ENCODE data around the gene CAMSAP3. TPM values are rescaled to one million over a fixed set of nuclear protein-coding genes. Genes with fewer than 3 reads are reported as not detected.

The CAMSAP3 gene, protein sequence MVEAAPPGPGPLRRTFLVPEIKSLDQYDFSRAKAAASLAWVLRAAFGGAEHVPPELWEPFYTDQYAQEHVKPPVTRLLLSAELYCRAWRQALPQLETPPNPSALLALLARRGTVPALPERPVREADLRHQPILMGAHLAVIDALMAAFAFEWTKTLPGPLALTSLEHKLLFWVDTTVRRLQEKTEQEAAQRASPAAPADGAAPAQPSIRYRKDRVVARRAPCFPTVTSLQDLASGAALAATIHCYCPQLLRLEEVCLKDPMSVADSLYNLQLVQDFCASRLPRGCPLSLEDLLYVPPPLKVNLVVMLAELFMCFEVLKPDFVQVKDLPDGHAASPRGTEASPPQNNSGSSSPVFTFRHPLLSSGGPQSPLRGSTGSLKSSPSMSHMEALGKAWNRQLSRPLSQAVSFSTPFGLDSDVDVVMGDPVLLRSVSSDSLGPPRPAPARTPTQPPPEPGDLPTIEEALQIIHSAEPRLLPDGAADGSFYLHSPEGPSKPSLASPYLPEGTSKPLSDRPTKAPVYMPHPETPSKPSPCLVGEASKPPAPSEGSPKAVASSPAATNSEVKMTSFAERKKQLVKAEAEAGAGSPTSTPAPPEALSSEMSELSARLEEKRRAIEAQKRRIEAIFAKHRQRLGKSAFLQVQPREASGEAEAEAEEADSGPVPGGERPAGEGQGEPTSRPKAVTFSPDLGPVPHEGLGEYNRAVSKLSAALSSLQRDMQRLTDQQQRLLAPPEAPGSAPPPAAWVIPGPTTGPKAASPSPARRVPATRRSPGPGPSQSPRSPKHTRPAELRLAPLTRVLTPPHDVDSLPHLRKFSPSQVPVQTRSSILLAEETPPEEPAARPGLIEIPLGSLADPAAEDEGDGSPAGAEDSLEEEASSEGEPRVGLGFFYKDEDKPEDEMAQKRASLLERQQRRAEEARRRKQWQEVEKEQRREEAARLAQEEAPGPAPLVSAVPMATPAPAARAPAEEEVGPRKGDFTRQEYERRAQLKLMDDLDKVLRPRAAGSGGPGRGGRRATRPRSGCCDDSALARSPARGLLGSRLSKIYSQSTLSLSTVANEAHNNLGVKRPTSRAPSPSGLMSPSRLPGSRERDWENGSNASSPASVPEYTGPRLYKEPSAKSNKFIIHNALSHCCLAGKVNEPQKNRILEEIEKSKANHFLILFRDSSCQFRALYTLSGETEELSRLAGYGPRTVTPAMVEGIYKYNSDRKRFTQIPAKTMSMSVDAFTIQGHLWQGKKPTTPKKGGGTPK
- 17.0 TPM for total RNA-seq

DNA sequence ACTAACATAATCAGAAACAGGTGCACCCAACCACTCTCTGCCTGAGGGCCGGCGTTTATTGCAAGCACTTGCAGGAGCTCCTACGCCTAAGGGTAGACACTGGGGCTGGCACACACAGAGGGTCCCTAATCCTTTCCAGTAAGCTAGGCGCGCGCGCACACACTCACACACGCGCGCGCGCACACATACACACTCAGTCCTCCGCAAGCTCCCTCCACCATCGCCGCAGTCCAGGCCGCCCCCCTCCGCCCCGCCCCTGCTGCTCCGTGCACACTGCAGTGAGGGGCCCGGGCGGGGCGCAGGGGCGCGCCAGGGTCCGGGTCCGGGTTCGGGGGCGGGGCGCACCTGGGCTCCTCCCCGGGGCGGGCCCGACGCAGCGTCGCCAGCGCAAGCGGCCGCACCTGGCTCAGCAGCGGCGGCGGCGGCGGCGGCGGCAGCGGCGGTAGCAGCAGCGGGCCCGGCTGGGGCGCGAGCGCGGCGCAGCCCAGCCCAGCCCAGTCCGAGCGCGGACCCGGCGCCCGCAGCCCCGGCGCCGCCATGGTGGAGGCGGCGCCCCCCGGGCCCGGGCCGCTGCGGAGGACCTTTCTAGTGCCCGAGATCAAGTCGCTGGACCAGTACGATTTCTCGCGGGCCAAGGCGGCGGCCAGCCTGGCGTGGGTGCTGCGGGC lies at the start of gene CAMSAP3:
Gene CAMSAP3, plus strand, starts transcription at position 398 of the 668 bp plus-strand sequence. Its CDS starts 140 bp downstream, at position 538.
- no peak for DNase-seq

DNA sequence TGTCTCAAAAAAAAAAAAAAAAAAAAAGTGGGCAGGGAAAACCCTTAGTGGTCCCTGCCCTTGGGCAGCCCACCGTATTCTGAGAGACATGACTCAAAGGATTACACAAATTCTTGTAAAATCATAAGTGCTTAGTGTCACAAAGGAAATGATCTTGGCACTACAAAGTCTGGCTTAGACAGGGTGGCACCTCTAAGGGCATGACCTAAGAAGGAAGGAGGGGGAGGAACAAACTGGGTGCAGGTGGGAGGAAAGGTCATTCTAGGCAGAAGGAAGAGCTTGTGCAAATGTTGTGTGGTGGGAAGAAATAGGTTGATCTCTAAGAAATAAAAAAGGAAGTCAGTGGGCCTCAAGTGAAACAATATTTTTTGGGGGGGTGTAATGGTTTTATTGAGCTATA lies 49.8 kb upstream of the CAMSAP3 start:
- no peak for DNase-seq

DNA sequence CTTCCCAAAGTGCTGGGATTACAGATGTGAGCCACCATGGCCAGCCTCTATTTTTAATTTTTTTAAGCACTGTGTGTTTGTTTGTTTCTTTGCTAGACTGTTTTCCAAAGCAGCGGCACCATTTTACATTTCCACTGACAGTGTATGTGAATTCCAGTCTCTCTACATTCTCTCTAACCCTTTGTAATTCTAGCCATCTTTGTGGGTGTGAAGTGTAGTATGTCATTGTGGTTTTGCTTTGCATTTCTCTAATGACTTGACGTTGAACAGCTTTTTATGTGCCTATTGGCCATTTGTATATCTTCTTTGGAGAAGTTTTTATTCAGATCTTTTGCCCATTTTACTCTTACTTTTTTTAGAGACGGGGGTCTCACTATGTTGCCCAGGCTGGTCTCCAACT lies 48.5 kb upstream of the CAMSAP3 start:
- DNase-seq = no peak

DNA sequence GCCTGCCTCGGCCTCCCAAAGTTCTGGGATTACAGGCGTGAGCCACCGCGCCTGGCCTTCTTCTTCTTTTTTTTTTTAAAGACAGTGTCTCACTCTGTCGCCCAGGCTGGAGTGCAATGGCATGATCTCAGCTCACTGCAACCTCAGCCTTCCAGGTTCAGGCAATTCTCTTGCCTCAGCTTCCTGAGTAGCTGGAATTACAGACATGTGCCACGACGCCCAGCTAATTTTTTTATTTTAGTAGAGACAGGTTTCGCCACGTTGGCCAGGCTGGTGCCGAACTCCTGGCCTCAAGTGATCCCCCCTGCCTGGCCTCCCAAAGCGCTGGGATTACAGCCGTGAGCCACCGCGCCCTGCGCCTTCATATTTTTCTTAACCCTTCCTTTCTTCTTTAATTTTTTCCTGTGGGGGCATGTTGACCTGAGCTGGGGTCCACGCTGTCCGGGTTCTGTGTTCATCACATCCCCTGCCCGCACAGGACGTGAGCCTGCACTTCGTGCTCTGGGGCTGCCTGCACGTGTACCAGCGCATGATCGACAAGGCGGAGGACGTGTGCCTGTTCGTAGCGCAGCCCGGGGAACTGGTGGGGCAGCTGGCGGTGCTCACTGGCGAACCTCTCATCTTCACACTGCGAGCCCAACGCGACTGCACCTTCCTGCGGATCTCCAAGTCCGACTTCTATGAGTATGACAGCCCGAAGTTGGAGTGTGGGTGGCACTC lies 46.1 kb upstream of the CAMSAP3 start:
- no peak for DNase-seq

DNA sequence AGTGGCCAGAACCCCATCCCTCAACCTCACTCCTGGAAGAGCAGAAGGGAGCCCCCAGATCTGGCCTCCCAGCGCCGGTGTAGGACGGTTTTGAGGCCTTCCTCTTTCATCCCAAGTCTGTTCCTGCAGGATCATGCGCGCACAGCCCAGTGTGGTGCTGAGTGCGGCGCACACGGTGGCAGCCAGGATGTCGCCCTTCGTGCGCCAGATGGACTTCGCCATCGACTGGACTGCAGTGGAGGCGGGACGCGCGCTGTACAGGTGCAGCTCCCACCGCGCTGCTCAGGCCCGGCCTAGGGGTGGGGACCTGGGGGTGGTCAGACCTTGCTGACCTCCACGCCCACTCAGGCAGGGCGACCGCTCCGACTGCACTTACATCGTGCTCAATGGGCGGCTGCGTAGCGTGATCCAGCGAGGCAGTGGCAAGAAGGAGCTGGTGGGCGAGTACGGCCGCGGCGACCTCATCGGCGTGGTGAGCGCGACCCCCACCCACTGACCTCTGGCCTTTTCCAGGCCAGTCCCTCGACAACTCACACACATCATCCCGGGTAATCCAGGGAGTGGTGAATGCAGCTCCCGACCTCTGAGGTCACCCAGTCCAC lies 45.4 kb upstream of the CAMSAP3 start:
- DNase-seq = no peak

DNA sequence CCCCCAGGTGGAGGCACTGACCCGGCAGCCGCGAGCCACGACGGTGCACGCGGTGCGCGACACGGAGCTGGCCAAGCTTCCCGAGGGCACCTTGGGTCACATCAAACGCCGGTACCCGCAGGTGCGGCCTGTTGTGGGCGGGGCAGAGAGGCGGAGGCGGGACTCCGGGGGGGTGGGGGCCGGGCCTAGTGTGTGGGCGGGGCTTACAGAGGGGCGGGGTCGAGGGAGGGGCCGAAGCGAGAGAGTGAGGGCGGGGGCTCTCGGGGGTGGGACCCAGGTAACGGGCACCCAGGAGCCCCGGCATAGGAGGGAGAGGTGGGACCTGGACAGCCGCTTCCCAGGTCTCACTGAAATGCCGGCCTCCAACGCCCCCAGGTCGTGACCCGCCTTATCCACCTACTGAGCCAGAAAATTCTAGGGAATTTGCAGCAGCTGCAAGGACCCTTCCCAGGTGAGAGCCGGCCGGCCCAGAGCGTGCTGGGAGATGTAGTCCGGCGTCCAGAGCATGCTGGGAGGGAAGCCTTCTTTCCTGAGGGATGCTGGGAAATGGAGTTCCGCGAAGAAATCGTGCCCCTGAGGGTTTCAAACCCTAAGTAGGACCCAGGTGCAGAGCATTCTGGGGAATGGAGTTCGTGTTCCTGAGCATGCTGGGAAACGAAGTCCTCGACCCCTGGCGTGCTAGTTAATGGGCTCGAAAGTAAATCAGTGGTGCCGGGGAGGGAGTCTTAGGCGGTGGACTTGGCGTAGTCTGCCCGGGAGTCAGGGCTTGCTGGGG lies 44.5 kb upstream of the CAMSAP3 start:
- DNase-seq = peak; percentile 82

DNA sequence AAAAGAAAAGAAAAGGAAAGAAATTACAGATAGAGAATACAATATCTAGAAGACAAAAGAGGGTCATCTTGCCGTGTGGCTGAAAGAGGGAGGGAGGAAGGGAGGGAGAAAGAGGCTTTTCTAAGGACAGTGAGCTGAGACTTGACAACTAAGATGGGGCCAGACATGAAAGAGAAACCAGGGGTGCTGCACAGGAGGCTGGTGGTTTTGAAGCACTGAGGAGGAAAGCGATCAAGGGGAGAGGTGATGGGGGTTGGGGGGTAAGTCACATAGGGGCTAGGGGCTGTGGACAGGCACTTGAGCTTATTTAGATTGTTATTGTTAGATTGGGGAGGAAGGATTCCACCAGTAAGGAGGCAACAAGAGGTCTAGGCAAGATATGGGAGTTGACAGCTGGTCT lies 42.9 kb upstream of the CAMSAP3 start:
- no peak for DNase-seq

DNA sequence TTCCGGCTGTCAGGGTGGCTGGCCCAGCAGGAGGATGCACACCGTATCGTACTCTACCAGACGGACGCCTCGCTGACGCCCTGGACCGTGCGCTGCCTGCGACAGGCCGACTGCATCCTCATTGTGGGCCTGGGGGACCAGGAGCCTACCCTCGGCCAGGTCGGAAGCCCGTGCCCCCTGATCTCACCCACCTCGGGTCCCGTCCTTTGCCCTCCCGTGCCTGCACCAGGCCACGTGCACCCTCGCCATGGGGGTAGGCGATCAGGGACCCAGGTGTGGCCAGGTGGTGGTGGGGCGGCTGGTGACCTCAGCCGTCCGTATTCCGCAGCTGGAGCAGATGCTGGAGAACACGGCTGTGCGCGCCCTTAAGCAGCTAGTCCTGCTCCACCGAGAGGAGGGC lies 41.1 kb upstream of the CAMSAP3 start:
- DNase-seq = no peak

DNA sequence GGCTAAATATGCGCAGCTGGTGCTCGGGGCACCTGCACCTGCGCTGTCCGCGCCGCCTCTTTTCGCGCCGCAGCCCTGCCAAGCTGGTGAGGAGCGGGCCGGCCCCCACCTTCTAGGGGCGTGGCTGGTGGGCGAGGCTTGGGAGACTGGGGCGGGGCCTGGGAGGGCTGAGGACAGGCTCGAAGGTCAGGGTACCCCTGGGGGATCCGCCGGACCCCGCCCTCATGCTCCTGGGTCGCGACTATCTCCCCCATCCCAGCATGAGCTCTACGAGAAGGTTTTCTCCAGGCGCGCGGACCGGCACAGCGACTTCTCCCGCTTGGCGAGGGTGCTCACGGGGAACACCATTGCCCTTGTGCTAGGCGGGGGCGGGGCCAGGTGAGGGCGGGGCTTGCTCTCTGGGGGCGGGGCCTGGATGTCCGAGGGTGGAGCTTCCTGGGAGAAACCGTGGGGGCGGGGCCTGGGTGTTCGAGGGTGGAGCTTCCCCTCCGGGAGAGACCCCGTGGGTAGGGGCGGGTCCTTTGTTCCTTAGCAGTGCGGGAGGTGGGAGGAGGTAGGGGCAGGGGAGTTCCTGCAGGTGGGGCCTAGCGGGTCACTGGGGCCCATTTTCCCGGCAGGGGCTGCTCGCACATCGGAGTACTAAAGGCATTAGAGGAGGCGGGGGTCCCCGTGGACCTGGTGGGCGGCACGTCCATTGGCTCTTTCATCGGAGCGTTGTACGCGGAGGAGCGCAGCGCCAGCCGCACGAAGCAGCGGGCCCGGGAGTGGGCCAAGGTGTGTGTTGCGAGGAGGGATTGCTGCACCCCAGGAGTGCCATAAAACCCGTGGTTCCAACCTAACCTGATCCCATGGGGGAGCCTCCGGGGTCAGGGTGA lies 40.4 kb upstream of the CAMSAP3 start:
- DNase-seq = no peak

DNA sequence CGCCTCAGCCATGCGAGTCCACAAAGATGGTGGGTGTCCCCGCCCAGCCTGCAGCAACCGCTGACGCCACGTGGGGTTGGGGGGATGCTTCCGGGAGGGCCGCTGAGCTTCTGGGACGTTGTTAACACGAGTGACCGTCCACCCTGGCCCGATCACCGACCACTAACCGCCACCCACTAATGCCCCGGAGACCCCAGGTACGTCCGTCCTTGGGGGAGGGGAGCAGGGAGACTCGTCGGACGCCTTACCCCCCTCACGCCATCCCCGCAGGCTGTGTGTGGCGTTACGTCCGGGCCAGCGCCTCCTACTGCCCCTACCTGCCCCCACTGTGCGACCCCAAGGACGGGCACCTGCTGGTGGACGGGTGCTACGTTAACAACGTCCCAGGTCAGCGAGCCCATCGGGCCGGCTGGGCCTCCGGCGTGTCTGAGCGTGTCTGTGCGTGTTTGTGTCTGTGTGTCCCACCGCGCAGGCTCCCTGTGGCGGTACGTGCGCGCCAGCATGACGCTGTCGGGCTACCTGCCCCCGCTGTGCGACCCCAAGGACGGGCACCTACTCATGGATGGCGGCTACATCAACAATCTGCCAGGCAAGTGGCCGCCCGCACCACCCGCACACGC lies 38.9 kb upstream of the CAMSAP3 start:
- DNase-seq = no peak

DNA sequence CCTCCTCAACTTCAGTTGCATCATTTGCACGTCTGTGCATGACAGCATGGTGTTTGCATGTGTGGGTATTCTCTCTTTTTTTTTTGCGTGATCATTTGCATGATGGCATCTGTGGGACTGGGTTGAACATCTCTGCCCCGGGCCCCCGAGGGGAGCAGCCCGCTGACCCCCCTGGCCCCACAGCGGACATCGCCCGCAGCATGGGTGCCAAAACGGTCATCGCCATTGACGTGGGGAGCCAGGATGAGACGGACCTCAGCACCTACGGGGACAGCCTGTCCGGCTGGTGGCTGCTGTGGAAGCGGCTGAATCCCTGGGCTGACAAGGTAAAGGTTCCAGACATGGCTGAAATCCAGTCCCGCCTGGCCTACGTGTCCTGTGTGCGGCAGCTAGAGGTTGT lies 37.0 kb upstream of the CAMSAP3 start:
- DNase-seq = no peak

DNA sequence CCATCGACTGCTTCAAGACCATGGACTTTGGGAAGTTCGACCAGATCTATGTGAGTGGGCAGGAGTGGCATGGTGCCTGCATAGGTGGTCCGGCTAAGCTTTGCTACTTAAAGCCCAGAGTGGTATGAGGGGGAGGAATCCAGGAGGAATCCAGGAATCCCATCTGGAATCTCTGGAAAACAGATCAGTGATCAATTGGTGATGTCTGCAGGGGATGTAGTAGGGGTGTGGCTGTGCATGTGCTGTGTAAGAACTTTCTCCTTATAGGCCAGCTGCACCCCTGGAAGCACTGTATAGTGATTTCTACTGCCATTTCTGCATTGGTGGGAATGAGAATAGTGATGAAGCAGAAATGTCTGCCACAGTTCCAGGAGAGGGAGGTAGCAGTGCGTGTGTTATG lies 36.6 kb upstream of the CAMSAP3 start:
- no peak for DNase-seq

DNA sequence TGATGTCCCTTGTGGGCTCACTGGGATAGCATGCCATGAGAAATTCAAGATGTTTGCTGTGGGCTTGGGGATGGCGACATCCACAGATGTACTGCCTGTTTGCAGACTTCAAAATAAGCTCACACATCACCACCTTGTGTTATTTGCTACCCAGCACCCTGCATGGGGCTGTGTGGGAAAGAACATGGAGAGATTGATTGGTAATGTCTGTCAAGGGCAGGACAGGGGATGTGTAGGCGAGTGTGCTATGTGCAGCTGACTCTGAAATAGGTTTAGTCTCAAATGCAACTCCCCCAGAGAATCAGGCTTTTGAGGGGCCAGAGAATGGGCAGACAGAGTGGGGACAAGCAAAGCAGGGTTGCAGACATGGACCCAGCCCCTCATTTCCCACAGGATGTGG lies 35.4 kb upstream of the CAMSAP3 start:
- DNase-seq = no peak

DNA sequence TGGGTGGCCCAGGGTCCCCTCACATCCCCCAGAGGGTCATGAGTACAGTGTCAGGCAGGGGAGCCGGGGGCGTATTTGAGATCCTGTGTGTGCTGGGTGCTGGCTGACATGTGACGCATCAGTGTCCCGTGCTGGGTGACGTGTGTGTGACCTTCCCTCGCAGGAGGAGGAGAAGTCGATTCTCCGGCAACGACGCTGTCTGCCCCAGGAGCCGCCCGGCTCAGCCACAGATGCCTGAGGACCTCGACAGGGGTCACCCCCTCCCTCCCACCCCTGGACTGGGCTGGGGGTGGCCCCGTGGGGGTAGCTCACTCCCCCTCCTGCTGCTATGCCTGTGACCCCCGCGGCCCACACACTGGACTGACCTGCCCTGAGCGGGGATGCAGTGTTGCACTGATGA lies 34.3 kb upstream of the CAMSAP3 start:
- no peak for DNase-seq

DNA sequence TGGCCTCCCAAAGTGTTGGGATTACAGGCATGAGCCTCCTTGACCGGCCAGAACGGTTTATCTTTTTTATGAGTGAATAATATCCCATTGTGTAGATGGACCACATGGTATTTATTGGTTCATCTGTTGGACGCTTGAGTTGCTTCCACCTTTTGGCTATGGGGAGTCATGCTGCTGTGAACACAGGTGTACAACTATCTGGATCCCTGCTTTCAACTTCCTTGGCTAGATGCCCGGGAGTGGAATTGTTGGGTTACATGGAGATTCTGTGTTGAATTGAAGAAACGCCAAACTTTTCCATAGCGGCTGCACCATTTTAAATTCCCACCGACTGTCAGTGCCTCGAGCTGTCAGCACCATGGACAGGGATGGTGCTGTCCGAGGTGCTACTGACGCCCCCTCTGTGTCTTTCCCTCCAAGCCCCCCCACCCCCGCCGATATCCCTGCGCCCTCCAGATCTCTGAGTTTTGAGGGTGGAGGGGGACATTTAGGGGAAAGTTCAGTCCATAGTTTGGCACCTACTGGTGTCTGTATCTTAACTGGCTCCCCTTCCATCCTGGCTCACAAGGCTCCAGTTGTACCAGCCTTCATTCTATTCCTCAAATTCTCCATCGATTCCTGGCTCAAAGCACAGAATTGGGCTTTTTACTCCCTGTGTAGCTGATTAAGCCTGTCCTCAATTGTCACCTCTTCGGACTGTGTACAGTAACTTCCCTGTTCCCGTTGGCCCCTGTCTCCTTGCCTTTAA lies 32.8 kb upstream of the CAMSAP3 start:
- DNase-seq = no peak

DNA sequence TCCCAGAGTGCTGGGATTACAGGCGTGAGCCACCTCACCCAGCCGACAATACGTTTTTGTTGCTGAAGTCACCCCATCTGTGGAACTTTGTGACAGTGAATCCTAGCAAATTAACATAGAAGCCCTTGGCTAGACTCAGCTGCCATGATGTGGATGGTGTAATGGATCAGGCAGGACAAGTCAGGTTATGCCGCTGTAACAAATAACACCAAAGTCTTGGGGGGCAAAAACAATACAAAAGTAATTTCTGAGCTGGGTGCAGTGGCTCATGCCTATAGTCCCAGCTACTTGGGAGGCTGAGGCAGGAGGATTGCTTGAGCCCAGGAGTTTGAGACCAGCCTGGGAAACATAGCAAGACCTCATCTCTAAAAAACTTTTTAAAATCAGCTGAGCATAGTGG lies 30.8 kb upstream of the CAMSAP3 start:
- no peak for DNase-seq

DNA sequence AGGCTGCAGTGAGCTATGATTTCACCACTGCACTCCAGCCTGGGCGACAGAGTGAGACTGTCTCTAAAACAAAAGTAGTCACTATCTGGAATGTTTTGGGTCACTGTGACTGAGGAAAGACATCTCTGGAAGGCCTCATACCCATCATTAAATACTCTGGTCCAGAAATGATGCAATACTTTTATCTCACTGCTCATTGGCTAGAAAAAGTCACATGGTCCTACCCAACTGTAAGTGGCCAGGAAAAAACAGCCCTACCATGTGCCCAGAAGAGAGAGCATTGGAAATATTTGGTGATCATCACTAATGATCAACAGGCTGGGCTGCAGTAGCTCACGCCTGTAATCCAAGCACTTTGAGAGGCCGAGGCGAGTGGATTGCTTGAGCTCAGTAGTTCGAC lies 30.3 kb upstream of the CAMSAP3 start:
- DNase-seq = no peak

DNA sequence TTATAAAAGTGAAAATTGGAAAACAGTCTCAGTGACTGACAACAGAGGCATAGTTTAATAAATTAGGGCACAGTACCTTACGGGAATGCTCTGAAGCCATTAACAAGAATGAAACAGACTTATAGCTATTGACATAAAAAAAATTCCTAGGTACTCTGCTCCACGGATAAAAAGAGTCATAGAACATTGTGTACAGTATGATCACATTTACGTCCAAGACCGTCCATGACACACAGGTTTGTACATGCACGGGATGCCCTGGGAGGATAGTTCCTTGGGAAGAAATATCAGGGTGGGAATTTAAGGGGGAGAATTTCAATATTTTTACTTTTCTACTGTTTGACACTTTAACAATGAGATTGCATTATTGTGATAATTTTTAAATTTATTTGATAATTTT lies 24.9 kb upstream of the CAMSAP3 start:
- DNase-seq = no peak
